ENCODE measurements around the gene HTR2A. TPM values are rescaled to one million over a fixed set of nuclear protein-coding genes. Genes with fewer than 3 reads are reported as not detected.

The HTR2A gene
- total RNA-seq, 1 experiment from 2014 or later = not detected

GRCh38 chr13:46895381-46895780, 1.5 kb downstream of the HTR2A start:
- no peak overlapping the region for H3K27ac Mint-ChIP-seq
- DNase-seq (ENCODE audit: low spot score) (no peak), ATAC-seq (no peak)
- TF ChIP-seq NR3C1 (CRISPR knock-in tag; conservative IDR thresholded peaks at IDR 0.05; ENCODE audit: low read depth) = no peak
- TF ChIP-seq MXD4 (CRISPR knock-in tag; IDR thresholded peaks at IDR 0.05; ENCODE audit: borderline replicate concordance) = no peak
- TF ChIP-seq GRHL2 (CRISPR knock-in tag; IDR thresholded peaks at IDR 0.05; ENCODE audit: insufficient replicate concordance, severe bottlenecking) = no peak
- TF ChIP-seq, protein P1, sequence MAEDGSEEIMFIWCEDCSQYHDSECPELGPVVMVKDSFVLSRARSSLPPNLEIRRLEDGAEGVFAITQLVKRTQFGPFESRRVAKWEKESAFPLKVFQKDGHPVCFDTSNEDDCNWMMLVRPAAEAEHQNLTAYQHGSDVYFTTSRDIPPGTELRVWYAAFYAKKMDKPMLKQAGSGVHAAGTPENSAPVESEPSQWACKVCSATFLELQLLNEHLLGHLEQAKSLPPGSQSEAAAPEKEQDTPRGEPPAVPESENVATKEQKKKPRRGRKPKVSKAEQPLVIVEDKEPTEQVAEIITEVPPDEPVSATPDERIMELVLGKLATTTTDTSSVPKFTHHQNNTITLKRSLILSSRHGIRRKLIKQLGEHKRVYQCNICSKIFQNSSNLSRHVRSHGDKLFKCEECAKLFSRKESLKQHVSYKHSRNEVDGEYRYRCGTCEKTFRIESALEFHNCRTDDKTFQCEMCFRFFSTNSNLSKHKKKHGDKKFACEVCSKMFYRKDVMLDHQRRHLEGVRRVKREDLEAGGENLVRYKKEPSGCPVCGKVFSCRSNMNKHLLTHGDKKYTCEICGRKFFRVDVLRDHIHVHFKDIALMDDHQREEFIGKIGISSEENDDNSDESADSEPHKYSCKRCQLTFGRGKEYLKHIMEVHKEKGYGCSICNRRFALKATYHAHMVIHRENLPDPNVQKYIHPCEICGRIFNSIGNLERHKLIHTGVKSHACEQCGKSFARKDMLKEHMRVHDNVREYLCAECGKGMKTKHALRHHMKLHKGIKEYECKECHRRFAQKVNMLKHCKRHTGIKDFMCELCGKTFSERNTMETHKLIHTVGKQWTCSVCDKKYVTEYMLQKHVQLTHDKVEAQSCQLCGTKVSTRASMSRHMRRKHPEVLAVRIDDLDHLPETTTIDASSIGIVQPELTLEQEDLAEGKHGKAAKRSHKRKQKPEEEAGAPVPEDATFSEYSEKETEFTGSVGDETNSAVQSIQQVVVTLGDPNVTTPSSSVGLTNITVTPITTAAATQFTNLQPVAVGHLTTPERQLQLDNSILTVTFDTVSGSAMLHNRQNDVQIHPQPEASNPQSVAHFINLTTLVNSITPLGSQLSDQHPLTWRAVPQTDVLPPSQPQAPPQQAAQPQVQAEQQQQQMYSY (CRISPR knock-in tag; IDR thresholded peaks at IDR 0.05) = no peak
- no peak for TF ChIP-seq PRRX2 (CRISPR knock-in tag; IDR thresholded peaks at IDR 0.05)
- TF ChIP-seq, protein P2, sequence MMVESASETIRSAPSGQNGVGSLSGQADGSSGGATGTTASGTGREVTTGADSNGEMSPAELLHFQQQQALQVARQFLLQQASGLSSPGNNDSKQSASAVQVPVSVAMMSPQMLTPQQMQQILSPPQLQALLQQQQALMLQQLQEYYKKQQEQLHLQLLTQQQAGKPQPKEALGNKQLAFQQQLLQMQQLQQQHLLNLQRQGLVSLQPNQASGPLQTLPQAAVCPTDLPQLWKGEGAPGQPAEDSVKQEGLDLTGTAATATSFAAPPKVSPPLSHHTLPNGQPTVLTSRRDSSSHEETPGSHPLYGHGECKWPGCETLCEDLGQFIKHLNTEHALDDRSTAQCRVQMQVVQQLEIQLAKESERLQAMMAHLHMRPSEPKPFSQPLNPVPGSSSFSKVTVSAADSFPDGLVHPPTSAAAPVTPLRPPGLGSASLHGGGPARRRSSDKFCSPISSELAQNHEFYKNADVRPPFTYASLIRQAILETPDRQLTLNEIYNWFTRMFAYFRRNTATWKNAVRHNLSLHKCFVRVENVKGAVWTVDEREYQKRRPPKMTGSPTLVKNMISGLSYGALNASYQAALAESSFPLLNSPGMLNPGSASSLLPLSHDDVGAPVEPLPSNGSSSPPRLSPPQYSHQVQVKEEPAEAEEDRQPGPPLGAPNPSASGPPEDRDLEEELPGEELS (CRISPR knock-in tag; IDR thresholded peaks at IDR 0.05) = no peak
- no peak for TF ChIP-seq ZNF232 (CRISPR knock-in tag; IDR thresholded peaks at IDR 0.05)
- TF ChIP-seq SOX15 (CRISPR knock-in tag; IDR thresholded peaks at IDR 0.05) = no peak
- TF ChIP-seq ETV6 (CRISPR knock-in tag; IDR thresholded peaks at IDR 0.05) = no peak
- no peak for TF ChIP-seq SMAD4 (CRISPR knock-in tag; IDR thresholded peaks at IDR 0.05)
- no peak for TF ChIP-seq ATF3 (CRISPR knock-in tag; conservative IDR thresholded peaks at IDR 0.05)
- TF ChIP-seq ZNF396 (CRISPR knock-in tag; IDR thresholded peaks at IDR 0.05; ENCODE audit: borderline replicate concordance) = no peak
- no peaks in the 10 kb centered on the region for H3K9me3 Mint-ChIP-seq
- H3K4me1 Mint-ChIP-seq = peaks cover 31% of the 10 kb centered on the region
- H3K36me3 Mint-ChIP-seq = no peaks in the 10 kb centered on the region
- H3K4me3 Mint-ChIP-seq = no peak overlapping the region
- ChIA-PET CTCF (interaction anchor here (0.5 to 3.3 kb wide), 4 partner anchors 19 to 160 kb away, joined by 3 to 28 read pairs (median 3); no protein-coding TSS in a partner anchor), POLR2A (no interaction called here)
- peaks cover 9% of the 10 kb centered on the region for H3K27me3 Mint-ChIP-seq (ENCODE audit: low read depth)

GRCh38 chr13:46894568-46894967, 2.3 kb downstream of the HTR2A start:
- H3K9me3 Mint-ChIP-seq = no peaks in the 10 kb centered on the region
- no peak overlapping the region for H3K27ac Mint-ChIP-seq
- CTCF ChIA-PET = interaction anchor here (0.7 to 3.3 kb wide), 24 partner anchors 9 to 1982 kb away, joined by 3 to 28 read pairs (median 4); no protein-coding TSS in a partner anchor
- POLR2A ChIA-PET = no interaction called here
- peak overlapping the region; percentile 69 for H3K4me3 Mint-ChIP-seq
- ATAC-seq (no peak), DNase-seq (ENCODE audit: low spot score) (no peak)
- no peaks in the 10 kb centered on the region for H3K36me3 Mint-ChIP-seq
- H3K4me1 Mint-ChIP-seq = peaks cover 31% of the 10 kb centered on the region
- H3K27me3 Mint-ChIP-seq (ENCODE audit: low read depth) = peaks cover 9% of the 10 kb centered on the region
- TF ChIP-seq ERG (CRISPR knock-in tag; IDR thresholded peaks at IDR 0.05) (no peak), RELA (CRISPR knock-in tag; IDR thresholded peaks at IDR 0.05; ENCODE audit: borderline replicate concordance) (no peak), STAT6 (CRISPR knock-in tag; conservative IDR thresholded peaks at IDR 0.05; ENCODE audit: low read depth) (no peak)
- TF ChIP-seq, protein P3, sequence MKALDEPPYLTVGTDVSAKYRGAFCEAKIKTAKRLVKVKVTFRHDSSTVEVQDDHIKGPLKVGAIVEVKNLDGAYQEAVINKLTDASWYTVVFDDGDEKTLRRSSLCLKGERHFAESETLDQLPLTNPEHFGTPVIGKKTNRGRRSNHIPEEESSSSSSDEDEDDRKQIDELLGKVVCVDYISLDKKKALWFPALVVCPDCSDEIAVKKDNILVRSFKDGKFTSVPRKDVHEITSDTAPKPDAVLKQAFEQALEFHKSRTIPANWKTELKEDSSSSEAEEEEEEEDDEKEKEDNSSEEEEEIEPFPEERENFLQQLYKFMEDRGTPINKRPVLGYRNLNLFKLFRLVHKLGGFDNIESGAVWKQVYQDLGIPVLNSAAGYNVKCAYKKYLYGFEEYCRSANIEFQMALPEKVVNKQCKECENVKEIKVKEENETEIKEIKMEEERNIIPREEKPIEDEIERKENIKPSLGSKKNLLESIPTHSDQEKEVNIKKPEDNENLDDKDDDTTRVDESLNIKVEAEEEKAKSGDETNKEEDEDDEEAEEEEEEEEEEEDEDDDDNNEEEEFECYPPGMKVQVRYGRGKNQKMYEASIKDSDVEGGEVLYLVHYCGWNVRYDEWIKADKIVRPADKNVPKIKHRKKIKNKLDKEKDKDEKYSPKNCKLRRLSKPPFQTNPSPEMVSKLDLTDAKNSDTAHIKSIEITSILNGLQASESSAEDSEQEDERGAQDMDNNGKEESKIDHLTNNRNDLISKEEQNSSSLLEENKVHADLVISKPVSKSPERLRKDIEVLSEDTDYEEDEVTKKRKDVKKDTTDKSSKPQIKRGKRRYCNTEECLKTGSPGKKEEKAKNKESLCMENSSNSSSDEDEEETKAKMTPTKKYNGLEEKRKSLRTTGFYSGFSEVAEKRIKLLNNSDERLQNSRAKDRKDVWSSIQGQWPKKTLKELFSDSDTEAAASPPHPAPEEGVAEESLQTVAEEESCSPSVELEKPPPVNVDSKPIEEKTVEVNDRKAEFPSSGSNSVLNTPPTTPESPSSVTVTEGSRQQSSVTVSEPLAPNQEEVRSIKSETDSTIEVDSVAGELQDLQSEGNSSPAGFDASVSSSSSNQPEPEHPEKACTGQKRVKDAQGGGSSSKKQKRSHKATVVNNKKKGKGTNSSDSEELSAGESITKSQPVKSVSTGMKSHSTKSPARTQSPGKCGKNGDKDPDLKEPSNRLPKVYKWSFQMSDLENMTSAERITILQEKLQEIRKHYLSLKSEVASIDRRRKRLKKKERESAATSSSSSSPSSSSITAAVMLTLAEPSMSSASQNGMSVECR (CRISPR knock-in tag; IDR thresholded peaks at IDR 0.05; ENCODE audit: borderline replicate concordance) = no peak

Data from WTC11 (cell line).